Measurements from ENCODE around the gene MSN.

The MSN gene

GRCh38 chrX:65744965-65745364 lies 77.5 kb downstream of the MSN start:
- H3K4me3 ChIP-seq (ENCODE audit: low read depth, low read length): no peak overlapping the region
- TF ChIP-seq, protein P1, sequence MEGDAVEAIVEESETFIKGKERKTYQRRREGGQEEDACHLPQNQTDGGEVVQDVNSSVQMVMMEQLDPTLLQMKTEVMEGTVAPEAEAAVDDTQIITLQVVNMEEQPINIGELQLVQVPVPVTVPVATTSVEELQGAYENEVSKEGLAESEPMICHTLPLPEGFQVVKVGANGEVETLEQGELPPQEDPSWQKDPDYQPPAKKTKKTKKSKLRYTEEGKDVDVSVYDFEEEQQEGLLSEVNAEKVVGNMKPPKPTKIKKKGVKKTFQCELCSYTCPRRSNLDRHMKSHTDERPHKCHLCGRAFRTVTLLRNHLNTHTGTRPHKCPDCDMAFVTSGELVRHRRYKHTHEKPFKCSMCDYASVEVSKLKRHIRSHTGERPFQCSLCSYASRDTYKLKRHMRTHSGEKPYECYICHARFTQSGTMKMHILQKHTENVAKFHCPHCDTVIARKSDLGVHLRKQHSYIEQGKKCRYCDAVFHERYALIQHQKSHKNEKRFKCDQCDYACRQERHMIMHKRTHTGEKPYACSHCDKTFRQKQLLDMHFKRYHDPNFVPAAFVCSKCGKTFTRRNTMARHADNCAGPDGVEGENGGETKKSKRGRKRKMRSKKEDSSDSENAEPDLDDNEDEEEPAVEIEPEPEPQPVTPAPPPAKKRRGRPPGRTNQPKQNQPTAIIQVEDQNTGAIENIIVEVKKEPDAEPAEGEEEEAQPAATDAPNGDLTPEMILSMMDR (IDR thresholded peaks at IDR 0.05; ENCODE audit: low read depth, low read length): no peak

DNA sequence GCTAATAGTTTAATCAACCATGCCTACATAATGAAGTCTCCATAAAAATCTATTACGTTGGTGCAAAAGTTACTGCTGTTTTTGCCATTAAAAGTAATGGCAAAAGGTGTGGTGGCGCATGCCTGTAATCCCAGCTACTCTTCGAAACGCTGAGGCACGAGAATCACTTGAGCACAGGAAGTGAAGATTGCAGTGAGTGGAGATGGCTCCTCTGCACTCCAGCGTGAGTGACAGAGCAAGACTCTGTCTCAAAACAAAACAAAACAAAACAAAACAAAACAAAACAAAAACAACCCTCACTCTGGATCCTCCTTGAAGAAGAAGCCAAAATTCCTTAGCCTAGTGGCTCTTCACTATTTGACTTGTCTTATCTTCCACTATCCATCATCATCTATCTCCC lies 78.0 kb downstream of the MSN start:
- no peak overlapping the region for H3K4me3 ChIP-seq (ENCODE audit: low read depth, low read length)
- TF ChIP-seq, protein P1 (IDR thresholded peaks at IDR 0.05; ENCODE audit: low read depth, low read length): no peak

GRCh38 chrX:65745992-65746391 lies 78.5 kb downstream of the MSN start:
- H3K4me3 ChIP-seq (ENCODE audit: low read depth, low read length): no peak overlapping the region
- TF ChIP-seq, protein P1 (IDR thresholded peaks at IDR 0.05; ENCODE audit: low read depth, low read length): no peak

DNA sequence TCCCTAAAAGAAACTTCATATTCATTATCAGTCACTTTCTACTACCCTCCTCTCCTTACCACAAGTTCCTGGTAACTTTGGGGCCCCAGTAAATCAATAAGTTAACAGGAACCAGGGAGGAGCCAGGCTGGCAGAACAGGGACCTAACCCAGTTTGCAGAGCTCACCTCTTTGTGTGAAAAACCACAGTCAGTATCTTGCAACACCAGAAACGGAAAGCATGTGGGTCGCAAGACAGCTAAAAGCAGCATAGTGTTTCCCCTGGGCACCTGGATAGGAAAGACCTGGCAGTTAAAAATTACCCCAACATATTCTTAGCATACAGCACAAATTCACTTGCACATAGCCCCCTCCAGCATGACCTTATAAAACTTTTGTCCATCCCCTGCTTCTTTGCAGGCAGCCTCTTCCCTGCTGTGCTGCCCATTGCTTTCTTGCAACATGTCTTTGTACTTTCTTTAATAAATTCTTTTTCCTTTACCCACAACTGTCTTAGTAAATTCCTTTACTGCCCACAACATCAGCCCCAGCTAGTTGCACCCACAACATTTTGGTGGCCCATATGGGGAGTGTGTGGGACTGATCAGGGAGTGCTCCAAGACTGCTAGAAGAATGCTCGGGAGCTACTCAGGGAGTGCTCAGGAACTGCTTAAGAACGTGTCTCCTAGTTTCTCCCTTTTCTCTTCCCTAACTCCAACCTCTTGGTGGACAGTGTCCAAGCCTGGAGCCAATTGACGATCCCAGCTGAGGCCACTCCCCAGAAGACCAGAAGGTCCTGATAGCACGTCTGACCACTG lies 83.4 kb downstream of the MSN start:
- TF ChIP-seq, protein P1 (IDR thresholded peaks at IDR 0.05; ENCODE audit: low read depth, low read length): no peak
- H3K4me3 ChIP-seq (ENCODE audit: low read depth, low read length): no peak overlapping the region

- no peak overlapping the region for H3K4me3 ChIP-seq (ENCODE audit: low read depth, low read length)
- TF ChIP-seq, protein P1 (IDR thresholded peaks at IDR 0.05; ENCODE audit: low read depth, low read length): no peak
Measured at GRCh38 chrX:65751519-65751918, 84.1 kb downstream of the MSN start.

GRCh38 chrX:65752294-65752693 lies 84.8 kb downstream of the MSN start:
- no peak overlapping the region for H3K4me3 ChIP-seq (ENCODE audit: low read depth, low read length)
- TF ChIP-seq, protein P1 (IDR thresholded peaks at IDR 0.05; ENCODE audit: low read depth, low read length): no peak

GRCh38 chrX:65755786-65756185 lies 88.3 kb downstream of the MSN start:
- H3K4me3 ChIP-seq (ENCODE audit: low read depth, low read length): no peak overlapping the region
- TF ChIP-seq, protein P1 (IDR thresholded peaks at IDR 0.05; ENCODE audit: low read depth, low read length): no peak

Measured in WI38 (cell line).